Measurements from ENCODE around the gene ZNF532. TPM values are rescaled to one million over a fixed set of nuclear protein-coding genes. Genes with fewer than 3 reads are reported as not detected.

Gene ZNF532
- polyA plus RNA-seq, 3 donors: 0.76 to 18.5 (median 1.7) TPM

DNA sequence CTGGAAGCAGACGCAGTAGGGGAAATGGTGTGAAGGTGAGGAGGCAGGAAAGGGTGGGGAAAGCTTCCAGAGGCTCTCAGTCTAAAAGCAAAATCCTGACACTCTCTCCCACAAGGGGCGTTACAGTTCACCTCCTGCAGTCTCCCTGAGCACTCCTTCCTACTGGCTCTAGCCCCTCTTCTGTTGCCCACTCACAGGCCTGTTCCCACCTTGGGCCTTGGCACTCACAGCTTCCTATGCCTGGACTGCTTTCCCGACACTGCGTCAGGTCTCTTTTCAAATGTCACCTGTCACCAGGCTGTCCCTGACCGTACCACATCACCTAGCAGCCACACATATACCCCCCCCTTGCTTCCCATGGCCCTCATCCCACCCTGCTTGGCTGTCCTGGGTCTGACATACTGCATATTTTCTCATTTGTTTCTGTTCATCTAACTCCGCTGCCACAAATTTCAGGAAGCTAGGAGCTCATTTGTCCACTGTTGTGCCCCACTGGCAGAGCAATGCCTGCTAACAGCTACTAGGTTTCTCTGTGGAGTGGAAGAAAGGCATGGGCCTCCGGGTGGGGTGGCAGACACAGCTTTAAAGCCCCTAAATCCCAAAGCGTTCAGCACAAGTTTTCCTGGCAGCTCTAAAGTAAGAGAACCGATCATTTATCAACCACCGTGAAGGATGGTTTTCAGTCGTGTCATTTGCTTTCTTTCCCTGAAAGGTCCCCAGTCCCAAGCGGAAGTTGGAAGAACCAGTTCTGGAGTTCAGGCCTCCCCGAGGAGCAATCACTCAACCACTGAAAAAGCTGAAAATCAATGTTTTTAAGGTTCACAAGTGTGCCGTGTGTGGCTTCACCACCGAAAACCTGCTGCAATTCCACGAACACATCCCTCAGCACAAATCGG, 118.8 kb downstream of the ZNF532 start:
- no peak for DNase-seq
- Histone ChIP-seq H3K36me3 (replicated peaks in 1 of 2; ENCODE audit: control insufficient read depth in 1 of 2, insufficient read depth in 2 of 2, low read length in 2 of 2) (no peaks in the 10 kb centered on the region), H4K20me1 (ENCODE audit: insufficient read depth, low read length) (no peaks in the 10 kb centered on the region), H3K4me1 (ENCODE audit: control insufficient read depth in 1 of 2, insufficient read depth in 2 of 2, low read length in 2 of 2) (no peaks in the 10 kb centered on the region), H3K79me2 (ENCODE audit: insufficient read depth, low read length) (no peaks in the 10 kb centered on the region), H3K9me3 (replicated peaks in 1 of 2; ENCODE audit: control insufficient read depth in 1 of 2, insufficient read depth in 1 of 2, low read length in 2 of 2) (peaks cover 0 to 2% of the 10 kb centered on the region in 2 donors), H3K9ac (ENCODE audit: insufficient read depth, low read length, poor library complexity, severe bottlenecking) (no peak overlapping the region), H3K4me3 (replicated peaks in 1 of 3; ENCODE audit: low read depth in 2 of 3, low read length in 3 of 3) (no peak overlapping the region), H3K27ac (ENCODE audit: low read depth in 1 of 2, low read length in 2 of 2) (no peak overlapping the region), H2AFZ (ENCODE audit: insufficient read depth, low read depth, low read length, poor library complexity, severe bottlenecking) (no peak overlapping the region), H3K27me3 (ENCODE audit: control insufficient read depth in 2 of 2, insufficient read depth in 2 of 2, low read length in 2 of 2) (no peaks in the 10 kb centered on the region), H3K4me2 (replicated peaks; ENCODE audit: extremely low read depth, low read length, poor library complexity, severe bottlenecking) (no peak overlapping the region)
- H3K36me3 Mint-ChIP-seq: peaks cover 7 to 32% of the 10 kb centered on the region in 2 donors
- WGBS (ENCODE audit: insufficient coverage): 91% methylated on average over 12 of the region's 17 CpGs
- H3K4me1 Mint-ChIP-seq: no peaks in the 10 kb centered on the region
- peaks cover 0 to 3% (median 1%) of the 10 kb centered on the region in 3 donors for H3K27me3 Mint-ChIP-seq (ENCODE audit: low read depth in 3 of 3)
- H3K9me3 Mint-ChIP-seq: peaks cover 0 to 3% (median 2%) of the 10 kb centered on the region in 7 donors
- H3K27ac Mint-ChIP-seq: no peak overlapping the region
- TF ChIP-seq, protein P1, sequence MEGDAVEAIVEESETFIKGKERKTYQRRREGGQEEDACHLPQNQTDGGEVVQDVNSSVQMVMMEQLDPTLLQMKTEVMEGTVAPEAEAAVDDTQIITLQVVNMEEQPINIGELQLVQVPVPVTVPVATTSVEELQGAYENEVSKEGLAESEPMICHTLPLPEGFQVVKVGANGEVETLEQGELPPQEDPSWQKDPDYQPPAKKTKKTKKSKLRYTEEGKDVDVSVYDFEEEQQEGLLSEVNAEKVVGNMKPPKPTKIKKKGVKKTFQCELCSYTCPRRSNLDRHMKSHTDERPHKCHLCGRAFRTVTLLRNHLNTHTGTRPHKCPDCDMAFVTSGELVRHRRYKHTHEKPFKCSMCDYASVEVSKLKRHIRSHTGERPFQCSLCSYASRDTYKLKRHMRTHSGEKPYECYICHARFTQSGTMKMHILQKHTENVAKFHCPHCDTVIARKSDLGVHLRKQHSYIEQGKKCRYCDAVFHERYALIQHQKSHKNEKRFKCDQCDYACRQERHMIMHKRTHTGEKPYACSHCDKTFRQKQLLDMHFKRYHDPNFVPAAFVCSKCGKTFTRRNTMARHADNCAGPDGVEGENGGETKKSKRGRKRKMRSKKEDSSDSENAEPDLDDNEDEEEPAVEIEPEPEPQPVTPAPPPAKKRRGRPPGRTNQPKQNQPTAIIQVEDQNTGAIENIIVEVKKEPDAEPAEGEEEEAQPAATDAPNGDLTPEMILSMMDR (IDR thresholded peaks at IDR 0.05): no peak
- no peak overlapping the region for H3K4me3 Mint-ChIP-seq
- intact Hi-C loops (cut with micrococcal nuclease): no loop called here

DNA sequence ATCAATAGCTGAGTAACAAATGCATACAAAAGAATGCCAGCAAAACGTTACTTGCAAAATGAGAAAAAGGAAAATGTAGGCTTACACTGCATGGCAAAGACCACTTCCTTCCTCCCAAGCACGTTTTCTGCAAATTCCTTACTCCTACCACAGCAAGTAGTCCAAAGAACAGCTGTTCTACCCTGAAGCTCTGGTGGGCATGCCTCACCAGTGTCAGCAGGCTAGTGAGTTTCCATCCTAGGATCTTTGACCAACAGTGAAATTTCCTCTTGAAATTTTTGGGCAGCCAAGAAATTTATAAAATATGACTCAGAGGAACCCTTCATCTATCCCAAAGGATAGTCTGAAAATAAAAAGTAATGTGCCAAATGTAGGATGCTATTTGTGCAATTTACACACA, 123.9 kb downstream of the ZNF532 start:
- TF ChIP-seq, protein P1 (IDR thresholded peaks at IDR 0.05): no peak
- Mint-ChIP-seq H3K27ac (no peak overlapping the region), H3K4me3 (no peak overlapping the region), H3K27me3 (ENCODE audit: low read depth in 3 of 3) (no peaks in the 10 kb centered on the region), H3K36me3 (peaks cover 0 to 5% of the 10 kb centered on the region in 2 donors), H3K4me1 (peaks cover 12% of the 10 kb centered on the region), H3K9me3 (peaks cover 2 to 19% (median 8%) of the 10 kb centered on the region in 7 donors)
- no peaks in the 10 kb centered on the region for H3K4me1 ChIP-seq (ENCODE audit: control insufficient read depth in 1 of 2, insufficient read depth in 2 of 2, low read length in 2 of 2)
- H3K9me3 ChIP-seq (replicated peaks in 1 of 2; ENCODE audit: control insufficient read depth in 1 of 2, insufficient read depth in 1 of 2, low read length in 2 of 2): peaks cover 0 to 2% of the 10 kb centered on the region in 2 donors
- no peak overlapping the region for H3K9ac ChIP-seq (ENCODE audit: insufficient read depth, low read length, poor library complexity, severe bottlenecking)
- H3K36me3 ChIP-seq (replicated peaks in 1 of 2; ENCODE audit: control insufficient read depth in 1 of 2, insufficient read depth in 2 of 2, low read length in 2 of 2): no peaks in the 10 kb centered on the region
- DNase-seq: no peak
- WGBS (ENCODE audit: insufficient coverage): 0% methylated on average over 1 of the region's 2 CpGs
- no peak overlapping the region for H2AFZ ChIP-seq (ENCODE audit: insufficient read depth, low read depth, low read length, poor library complexity, severe bottlenecking)
- no peak overlapping the region for H3K4me2 ChIP-seq (replicated peaks; ENCODE audit: extremely low read depth, low read length, poor library complexity, severe bottlenecking)
- H3K27ac ChIP-seq (ENCODE audit: low read depth in 1 of 2, low read length in 2 of 2): no peak overlapping the region
- intact Hi-C loops (cut with micrococcal nuclease): no loop called here
- H3K79me2 ChIP-seq (ENCODE audit: insufficient read depth, low read length): no peaks in the 10 kb centered on the region
- H4K20me1 ChIP-seq (ENCODE audit: insufficient read depth, low read length): no peaks in the 10 kb centered on the region
- no peaks in the 10 kb centered on the region for H3K27me3 ChIP-seq (ENCODE audit: control insufficient read depth in 2 of 2, insufficient read depth in 2 of 2, low read length in 2 of 2)
- no peak overlapping the region for H3K4me3 ChIP-seq (replicated peaks in 1 of 3; ENCODE audit: low read depth in 2 of 3, low read length in 3 of 3)

All from CD14-positive monocyte (primary cell).